HUES6 (cell line): ENCODE data around the gene GLT8D2.

Experiments
- H3K27ac ChIP-seq: 2 replicates; pipeline ENCODE4 v1.7.0; 2013; ENCODE audit warnings: low read depth, mild to moderate bottlenecking, low read length, inconsistent platforms
- H3K27me3 ChIP-seq: 2 replicates; pipeline ENCODE4 v1.6.1; 2013; ENCODE audit warnings: low read length; ENCODE audit not compliant: control insufficient read depth, insufficient read depth
- H3K36me3 ChIP-seq: 2 replicates; pipeline ENCODE4 v1.6.1; 2013; ENCODE audit warnings: low read length; ENCODE audit not compliant: control insufficient read depth, insufficient read depth
- H3K4me1 ChIP-seq: 2 replicates; pipeline ENCODE4 v1.6.1; 2013; ENCODE audit warnings: low read length; ENCODE audit not compliant: control insufficient read depth, insufficient read depth
- H3K4me3 ChIP-seq: 2 replicates; pipeline ENCODE4 v1.5.1; 2013; ENCODE audit warnings: low read depth, low read length
- H3K9ac ChIP-seq: one replicate; pipeline ENCODE4 v1.6.1; 2013; ENCODE audit warnings: mild to moderate bottlenecking, low read length
- H3K9me3 ChIP-seq: 2 replicates; pipeline ENCODE4 v1.6.1; 2013; ENCODE audit warnings: low read depth, low read length; ENCODE audit not compliant: control insufficient read depth, insufficient read depth

The GLT8D2 gene

DNA sequence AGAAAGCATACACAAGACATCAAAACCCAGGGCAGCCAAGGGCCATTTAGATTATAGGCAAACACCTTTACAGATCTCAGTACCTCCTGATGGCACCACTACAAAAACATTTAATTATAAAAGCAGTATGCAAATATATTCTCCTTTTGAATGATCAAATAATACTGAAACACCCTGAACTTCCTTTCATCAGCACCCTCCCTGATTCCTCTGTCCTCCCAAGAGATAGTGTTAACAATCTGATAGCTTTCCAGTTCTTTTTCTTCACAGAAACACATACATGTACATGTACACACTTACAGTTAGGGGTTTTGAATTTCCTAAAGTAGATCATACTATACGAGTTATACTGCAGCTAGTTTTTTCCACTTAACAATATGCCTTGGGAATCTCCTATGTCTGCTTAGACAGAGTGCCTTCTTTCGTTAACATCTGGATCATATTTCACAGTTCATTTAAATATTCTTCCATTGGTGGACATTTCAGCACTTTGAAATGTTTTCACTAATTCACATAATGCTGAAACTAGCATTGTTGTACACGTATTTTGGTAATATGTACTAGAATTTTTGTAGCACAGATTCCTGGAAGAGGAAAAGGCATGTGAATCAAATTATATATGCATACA lies 49.1 kb downstream of the GLT8D2 start:
- H3K36me3 ChIP-seq = no peaks in the 10 kb centered on the region
- no peaks in the 10 kb centered on the region for H3K4me1 ChIP-seq
- H3K4me3 ChIP-seq = no peak overlapping the region
- no peaks in the 10 kb centered on the region for H3K9me3 ChIP-seq
- H3K27me3 ChIP-seq = 0 out of 2 replicates have a peak, but pooled peaks cover 3% of the 10 kb centered on the region
- no peak overlapping the region for H3K27ac ChIP-seq
- no peak overlapping the region for H3K9ac ChIP-seq

DNA sequence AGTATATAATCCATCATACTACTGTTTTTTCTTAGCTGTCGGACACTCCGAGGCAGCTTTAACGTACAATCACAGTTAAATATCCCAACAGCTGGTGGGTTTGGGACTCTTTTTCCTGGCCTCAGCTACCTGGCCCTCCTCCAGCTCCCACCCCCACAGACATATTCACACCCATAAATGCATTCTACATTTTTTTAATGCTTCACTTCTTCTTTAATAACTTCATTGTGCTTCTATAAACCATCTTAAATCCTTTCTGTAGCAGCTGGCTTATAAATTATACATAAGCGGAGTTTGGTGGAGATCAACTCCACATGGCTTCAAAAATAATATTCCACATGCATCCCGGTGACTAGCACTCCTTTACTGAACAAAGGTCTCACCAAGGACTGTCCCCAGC lies 51.0 kb downstream of the GLT8D2 start:
- Histone ChIP-seq H3K4me3 (no peak overlapping the region), H3K4me1 (no peaks in the 10 kb centered on the region), H3K36me3 (no peaks in the 10 kb centered on the region), H3K27me3 (0 out of 2 replicates have a peak, but pooled peaks cover 3% of the 10 kb centered on the region), H3K9ac (no peak overlapping the region), H3K9me3 (no peaks in the 10 kb centered on the region), H3K27ac (no peak overlapping the region)

DNA sequence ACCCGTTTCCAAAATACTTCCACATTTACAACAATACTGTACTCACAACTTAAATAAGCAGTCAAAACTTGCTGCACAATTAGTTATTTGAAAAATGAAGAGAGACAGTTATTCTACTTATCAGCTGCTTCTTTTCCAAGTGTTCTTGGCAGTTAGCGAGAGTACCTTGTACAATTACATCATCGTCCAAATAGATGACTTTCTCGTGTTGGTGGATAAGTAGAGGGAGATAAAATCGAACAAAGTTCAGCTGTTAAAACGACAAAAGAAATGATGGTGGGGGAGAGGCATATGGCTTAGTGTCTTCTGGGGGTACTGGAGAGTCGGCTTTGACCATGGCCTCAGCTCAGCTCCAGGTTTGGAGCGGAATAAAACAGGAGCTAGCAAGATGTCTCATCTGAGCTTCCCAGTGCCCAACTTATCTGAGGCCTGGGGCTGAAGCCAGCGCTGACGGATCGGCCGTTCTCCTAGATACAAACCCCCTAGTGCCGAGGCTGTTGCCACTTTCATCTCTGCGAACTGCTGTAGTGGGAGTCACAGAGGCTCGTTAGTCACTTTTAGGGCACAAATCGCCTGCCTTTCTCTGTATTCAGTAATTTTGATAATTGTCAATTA lies 52.6 kb downstream of the GLT8D2 start:
- H3K4me1 ChIP-seq = no peaks in the 10 kb centered on the region
- no peaks in the 10 kb centered on the region for H3K9me3 ChIP-seq
- H3K27me3 ChIP-seq = no peaks in the 10 kb centered on the region
- H3K4me3 ChIP-seq = no peak overlapping the region
- H3K27ac ChIP-seq = no peak overlapping the region
- no peak overlapping the region for H3K9ac ChIP-seq
- H3K36me3 ChIP-seq = no peaks in the 10 kb centered on the region

DNA sequence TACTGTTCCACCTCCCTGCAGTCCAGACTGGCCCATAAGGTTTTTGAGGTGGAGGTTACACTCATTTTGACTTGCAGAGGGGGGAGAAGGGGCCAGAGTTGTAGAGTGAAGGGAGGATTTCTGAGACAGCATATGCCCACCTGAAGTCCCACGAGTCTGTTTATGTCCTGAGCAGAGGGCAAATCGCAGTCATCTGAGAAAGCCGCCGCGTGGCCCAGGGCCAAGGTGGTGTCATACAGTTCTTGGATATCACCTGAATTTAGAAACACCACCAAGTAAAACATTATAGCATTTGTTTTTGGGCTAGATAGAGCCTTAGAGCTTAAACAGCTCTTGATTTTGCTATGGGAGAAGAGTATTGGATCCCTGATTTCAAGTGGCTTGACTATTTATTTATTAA lies 53.4 kb downstream of the GLT8D2 start:
- H3K27me3 ChIP-seq = no peaks in the 10 kb centered on the region
- H3K27ac ChIP-seq = no peak overlapping the region
- H3K4me1 ChIP-seq = no peaks in the 10 kb centered on the region
- H3K9me3 ChIP-seq = no peaks in the 10 kb centered on the region
- no peak overlapping the region for H3K4me3 ChIP-seq
- H3K36me3 ChIP-seq = no peaks in the 10 kb centered on the region
- H3K9ac ChIP-seq = no peak overlapping the region

DNA sequence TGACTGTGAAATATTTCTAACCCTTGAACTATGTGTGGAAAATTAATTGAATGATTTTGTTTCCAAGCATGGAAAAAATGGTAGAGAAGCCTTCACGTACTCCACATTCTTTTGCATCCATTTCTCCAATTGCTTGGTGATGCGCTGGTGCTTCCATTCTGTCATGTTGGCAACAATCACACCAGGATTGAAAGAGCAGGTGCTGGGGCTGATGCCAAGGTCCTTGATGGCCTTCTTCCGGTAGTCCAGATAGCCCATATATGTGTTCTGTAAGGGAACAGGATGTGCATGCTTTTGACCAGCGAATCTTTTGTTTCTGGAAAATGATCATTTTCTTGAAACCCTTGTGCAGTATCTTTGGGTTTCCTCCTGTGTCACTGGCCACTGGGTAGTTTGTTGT lies 55.8 kb downstream of the GLT8D2 start:
- no peak overlapping the region for H3K9ac ChIP-seq
- H3K9me3 ChIP-seq = no peaks in the 10 kb centered on the region
- H3K4me1 ChIP-seq = no peaks in the 10 kb centered on the region
- peaks cover 2% of the 10 kb centered on the region for H3K36me3 ChIP-seq
- no peak overlapping the region for H3K27ac ChIP-seq
- no peak overlapping the region for H3K4me3 ChIP-seq
- H3K27me3 ChIP-seq = no peaks in the 10 kb centered on the region

DNA sequence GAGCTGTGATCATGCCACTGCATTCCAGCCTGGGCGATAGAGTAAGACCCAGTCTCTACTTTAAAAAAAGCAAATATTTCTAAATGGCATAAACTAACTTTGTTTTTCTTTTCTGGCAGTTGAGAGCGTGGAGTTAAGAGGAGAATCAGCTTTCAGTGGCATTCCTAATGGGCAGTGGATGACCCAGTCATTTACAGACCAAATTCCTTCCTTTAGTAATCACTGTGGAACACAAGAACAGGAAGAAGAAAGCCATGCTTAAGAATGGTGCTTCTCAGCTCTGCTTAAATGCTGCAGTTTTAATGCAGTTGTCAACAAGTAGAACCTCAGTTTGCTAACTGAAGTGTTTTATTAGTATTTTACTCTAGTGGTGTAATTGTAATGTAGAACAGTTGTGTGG lies 63.2 kb downstream of the GLT8D2 start:
- Histone ChIP-seq H3K4me1 (no peaks in the 10 kb centered on the region), H3K36me3 (peaks cover 59% of the 10 kb centered on the region), H3K9me3 (no peaks in the 10 kb centered on the region), H3K27me3 (no peaks in the 10 kb centered on the region), H3K27ac (no peak overlapping the region), H3K9ac (no peak overlapping the region), H3K4me3 (no peak overlapping the region)

DNA sequence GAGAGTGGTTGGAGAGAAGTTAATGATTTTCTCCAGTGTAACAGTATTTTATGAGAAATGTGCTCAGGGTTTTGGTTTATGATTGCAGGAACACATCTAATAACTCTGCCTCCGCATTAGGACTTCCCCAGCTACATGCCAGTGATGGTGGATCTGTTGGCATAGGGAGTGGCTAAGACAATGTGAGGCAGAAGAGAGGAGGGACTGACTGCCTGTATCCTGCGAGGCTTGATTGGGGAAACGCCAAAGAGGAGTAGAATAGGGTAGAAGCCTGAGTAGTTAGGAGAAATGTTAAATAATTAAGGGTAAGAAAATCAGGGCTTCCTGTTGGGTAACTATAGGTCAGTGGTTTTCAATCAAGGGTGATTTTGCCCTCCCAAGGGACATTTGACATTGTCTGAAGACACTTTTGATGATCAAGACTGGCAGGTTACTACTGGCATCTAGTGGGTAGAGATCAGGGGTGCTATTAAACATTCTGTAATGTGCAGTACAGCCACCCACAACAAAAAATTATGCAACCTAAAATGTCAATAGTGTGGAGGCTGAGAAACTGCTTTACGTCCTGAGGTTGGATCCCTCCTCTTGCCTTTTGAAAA lies 71.5 kb downstream of the GLT8D2 start:
- Histone ChIP-seq H3K9me3 (no peaks in the 10 kb centered on the region), H3K9ac (no peak overlapping the region), H3K4me1 (no peaks in the 10 kb centered on the region), H3K36me3 (peaks cover 68% of the 10 kb centered on the region), H3K4me3 (no peak overlapping the region), H3K27ac (no peak overlapping the region), H3K27me3 (no peaks in the 10 kb centered on the region)

DNA sequence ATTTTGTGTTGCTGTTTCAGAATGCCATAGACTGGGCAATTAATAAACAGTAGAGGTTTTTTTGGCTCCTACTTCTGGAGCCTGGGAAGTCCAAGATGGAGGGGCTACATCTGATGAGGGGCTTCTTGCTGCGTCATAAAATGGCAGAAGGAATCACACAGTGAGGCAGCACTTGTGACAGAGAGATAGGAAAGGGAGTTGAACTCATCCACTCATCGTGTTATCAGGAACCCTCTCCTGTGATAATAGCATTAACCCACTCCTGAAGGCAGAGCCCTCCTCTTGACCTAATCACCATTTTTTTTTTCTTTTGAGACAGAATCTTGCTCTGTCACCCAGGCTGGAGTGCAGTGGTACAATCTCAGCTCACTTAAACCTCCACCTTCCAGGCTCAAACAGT lies 74.6 kb downstream of the GLT8D2 start:
- 0 out of 2 replicates have a peak overlapping the region, but pooled peaks have one; percentile 47 for H3K27ac ChIP-seq
- H3K36me3 ChIP-seq = peaks cover 41% of the 10 kb centered on the region
- no peaks in the 10 kb centered on the region for H3K9me3 ChIP-seq
- H3K4me1 ChIP-seq = no peaks in the 10 kb centered on the region
- no peak overlapping the region for H3K4me3 ChIP-seq
- H3K27me3 ChIP-seq = no peaks in the 10 kb centered on the region
- H3K9ac ChIP-seq = no peak overlapping the region

DNA sequence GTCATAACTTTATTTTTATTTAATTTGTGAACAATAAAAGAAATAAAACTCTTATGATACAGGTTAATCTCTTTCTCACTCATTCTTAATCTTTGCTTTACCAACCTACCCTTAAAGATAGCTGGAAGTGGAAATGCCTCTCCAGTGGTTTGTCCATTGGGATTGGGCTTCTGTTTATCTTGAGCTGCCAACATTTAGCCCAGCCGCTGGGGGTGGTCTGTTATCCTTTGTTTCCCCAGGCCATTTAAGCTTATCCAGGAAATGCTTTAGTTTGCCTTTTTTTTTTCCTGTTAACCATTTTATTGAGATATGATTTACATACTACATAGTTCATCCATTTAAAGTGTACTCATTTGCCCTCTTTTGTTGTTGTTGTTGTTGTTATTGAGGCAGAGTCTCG lies 76.1 kb downstream of the GLT8D2 start:
- Histone ChIP-seq H3K9me3 (no peaks in the 10 kb centered on the region), H3K4me3 (no peak overlapping the region), H3K27ac (no peak overlapping the region), H3K4me1 (no peaks in the 10 kb centered on the region), H3K27me3 (no peaks in the 10 kb centered on the region), H3K9ac (no peak overlapping the region), H3K36me3 (peaks cover 39% of the 10 kb centered on the region)

DNA sequence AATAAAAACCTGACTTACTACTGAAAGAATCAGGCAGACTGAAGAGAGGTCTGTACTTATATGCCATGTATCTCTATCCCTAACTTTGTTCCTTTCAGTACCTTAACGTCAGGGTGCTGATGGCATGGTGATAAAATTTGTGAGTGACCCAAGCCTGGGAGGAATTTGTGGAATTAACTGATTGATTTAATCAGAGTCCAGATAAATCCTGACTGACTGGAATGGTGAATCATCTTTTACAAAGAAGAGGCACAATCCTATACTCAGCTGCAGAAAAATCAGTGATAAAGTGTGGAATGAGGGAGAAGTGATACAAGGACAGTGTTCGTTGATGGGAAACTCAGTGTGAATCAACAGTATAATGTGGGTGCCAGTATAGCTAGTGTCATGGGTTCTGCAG lies 80.6 kb downstream of the GLT8D2 start:
- Histone ChIP-seq H3K9ac (no peak overlapping the region), H3K36me3 (peaks cover 24% of the 10 kb centered on the region)

DNA sequence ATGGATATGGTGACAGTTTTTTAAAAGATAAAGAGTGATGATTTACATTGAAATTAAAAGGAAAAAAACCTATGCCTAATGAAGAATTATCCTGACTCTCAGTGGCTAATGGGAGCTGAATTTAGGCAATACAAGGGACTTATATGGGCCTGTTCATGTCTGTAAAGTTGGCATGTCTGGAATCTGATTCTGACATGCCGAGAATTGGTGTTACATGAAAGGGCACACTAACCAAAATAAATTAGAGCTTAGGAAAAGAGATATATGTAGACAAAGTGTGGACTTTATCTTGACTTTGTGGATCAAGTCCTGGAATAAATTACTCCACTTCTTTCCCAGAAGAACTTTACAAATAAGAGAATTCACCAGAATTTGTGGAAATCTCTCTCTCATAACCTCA lies 83.3 kb downstream of the GLT8D2 start:
- H3K9ac ChIP-seq = peak overlapping the region; percentile 92
- H3K4me3 ChIP-seq = peak overlapping the region; percentile 85
- peaks cover 20% of the 10 kb centered on the region for H3K36me3 ChIP-seq
- no peaks in the 10 kb centered on the region for H3K9me3 ChIP-seq
- H3K4me1 ChIP-seq = peaks cover 8% of the 10 kb centered on the region; the same call in 1 of the 2 replicates
- peak overlapping the region; percentile 81 for H3K27ac ChIP-seq
- no peaks in the 10 kb centered on the region for H3K27me3 ChIP-seq

More for the DNA sequence above, 80.6 kb downstream of the GLT8D2 start:
- Histone ChIP-seq H3K9me3 (no peaks in the 10 kb centered on the region), H3K27ac (no peak overlapping the region), H3K27me3 (no peaks in the 10 kb centered on the region), H3K4me1 (peaks cover 6% of the 10 kb centered on the region; the same call in 1 of the 2 replicates), H3K4me3 (no peak overlapping the region)
